Kidney epithelial cell (primary cell): ENCODE data around the gene PRKAA1. TPM values are rescaled to one million over a fixed set of nuclear protein-coding genes. Genes with fewer than 3 reads are reported as not detected.

Source experiments
- total RNA-seq: library from RNA; depleted of rRNA; stranded (reverse); fragments of >200 nt; gene quantifications from 2 replicates; pipeline ENCODE4 v1.2.3, GENCODE V29; 2015

Gene PRKAA1
- total RNA-seq, 1 donor from 2014 or later, result 46.6 TPM

Other genes starting within 250 kb of the PRKAA1 start
- 13.5 and 13.8 TPM in 2 replicates for gene PTGER4, start 118.5 kb downstream of the PRKAA1 start, total RNA-seq
- 10.7 and 13.8 TPM in 2 replicates for gene TTC33, start 42.4 kb downstream of the PRKAA1 start, total RNA-seq
- 171 and 219 TPM in 2 replicates for gene RPL37, start 36.8 kb upstream of the PRKAA1 start, total RNA-seq
- 1.9 and 3.3 TPM in 2 replicates for gene CARD6, start 43.0 kb upstream of the PRKAA1 start, total RNA-seq
- gene C7, start 111.1 kb upstream of the PRKAA1 start, total RNA-seq, result 0.13 and 0.34 TPM in 2 replicates